SH-SY5Y (cell line): ENCODE data around the gene MYO1A.

Experiments
- GATA2 ChIP-seq: IDR thresholded peaks from 2 replicates; pipeline ENCODE4 v1.6.1; 2011; ENCODE audit warnings: mild to moderate bottlenecking, low read depth, low read length
- GATA3 ChIP-seq: IDR thresholded peaks from 2 replicates; pipeline ENCODE4 v1.6.1; 2011; ENCODE audit warnings: low read depth, mild to moderate bottlenecking, low read length, moderate library complexity

DNA sequence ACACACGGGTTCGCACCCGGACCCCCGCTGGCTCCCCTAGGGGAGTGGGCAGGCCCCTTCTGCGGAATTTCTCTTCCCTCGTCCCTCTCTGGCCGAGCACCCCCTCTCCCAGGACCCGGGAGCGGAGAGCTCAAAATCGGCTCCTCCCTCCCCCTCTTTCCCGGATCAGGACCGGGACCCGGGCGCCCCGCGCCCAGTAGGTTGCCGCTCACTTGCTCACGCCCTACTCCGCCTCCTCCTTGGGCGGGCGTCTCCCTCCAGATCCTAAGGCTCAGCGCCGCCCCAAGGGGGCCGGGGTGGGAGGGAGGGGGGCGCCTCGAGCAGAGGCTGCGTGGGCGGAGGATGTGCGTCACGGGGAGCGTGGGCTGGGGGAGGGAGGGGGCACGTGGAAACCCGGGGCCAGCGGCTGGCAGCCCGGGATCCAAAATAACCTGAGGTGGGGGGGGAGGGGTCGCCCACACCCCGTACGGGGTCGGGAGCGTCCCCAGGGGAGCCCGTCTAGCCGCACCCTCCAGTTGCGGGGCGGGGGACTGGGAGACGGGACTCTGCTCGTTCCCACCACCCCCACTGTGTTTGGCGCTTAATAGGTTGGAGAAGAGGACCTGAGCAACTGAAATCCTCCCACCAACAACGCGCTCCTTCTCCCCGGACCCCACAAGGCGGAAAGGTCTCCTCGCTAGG is 37.2 kb upstream of the MYO1A start:
- TF ChIP-seq GATA2 (no peak), GATA3 (no peak)
